ENCODE measurements around the gene GTF2F1. TPM values are rescaled to one million over a fixed set of nuclear protein-coding genes. Genes with fewer than 3 reads are reported as not detected.

GTF2F1 gene
- total RNA-seq, 4 donors from 2014 or later = 31.4 to 46.7 (median 39.4) TPM

- Histone ChIP-seq H3K9me3 (no peaks in the 10 kb centered on the region), H3K27me3 (no peaks in the 10 kb centered on the region), H3K4me3 (peak overlapping the region; percentile 30), H3K27ac (peak overlapping the region; percentile 61), H3K4me1 (peaks cover 32% of the 10 kb centered on the region), H3K36me3 (peaks cover 12% of the 10 kb centered on the region)
- DNase-seq (ENCODE audit: low spot score in 2 of 2) = no peak
- 96% methylated on average over 21 of the region's 21 CpGs for WGBS
- TF ChIP-seq CTCF (IDR thresholded peaks at IDR 0.05) (no peak), EP300 (IDR thresholded peaks at IDR 0.05) (no peak), POLR2A (IDR thresholded peaks at IDR 0.05) (no peak), POLR2AphosphoS5 (IDR thresholded peaks at IDR 0.05) (no peak)
Observed at GRCh38 chr19:6425732-6426620, 33.0 kb upstream of the GTF2F1 start.

GRCh38 chr19:6424939-6425731, 32.2 kb upstream of the GTF2F1 start:
- TF ChIP-seq POLR2AphosphoS5 (IDR thresholded peaks at IDR 0.05) (peak in 2 of 3 donors; percentile 78 to 84), CTCF (IDR thresholded peaks at IDR 0.05) (no peak)
- peak overlapping the region; percentile 81 for H3K27ac ChIP-seq
- H3K27me3 ChIP-seq = no peaks in the 10 kb centered on the region

GRCh38 chr19:6424195-6424938, 31.4 kb upstream of the GTF2F1 start, which contains the start of gene KHSRP:
Gene KHSRP, minus strand, starts transcription at chr19:6424811. Its CDS starts 110 bp downstream, at chr19:6424701.
- H3K27ac ChIP-seq = peak within 1 kb of the TSS; percentile 81
- H3K9me3 ChIP-seq = no peaks in the 10 kb centered on the region
- peaks cover 28% of the 10 kb centered on the region for H3K36me3 ChIP-seq
- WGBS = 0% methylated on average over 21 of the region's 114 CpGs
- H3K4me3 ChIP-seq = peak within 1 kb of the TSS; percentile 91
- DNase-seq (ENCODE audit: low spot score in 2 of 2) = no peak
- H3K27me3 ChIP-seq = no peaks in the 10 kb centered on the region
- peaks cover 35% of the 10 kb centered on the region for H3K4me1 ChIP-seq
- TF ChIP-seq POLR2AphosphoS5 (IDR thresholded peaks at IDR 0.05) (peak in 1 of 3 donors; percentile 75), CTCF (IDR thresholded peaks at IDR 0.05) (no peak), EP300 (IDR thresholded peaks at IDR 0.05) (no peak), POLR2A (IDR thresholded peaks at IDR 0.05) (peak in 1 of 2 donors; percentile 86)

More at GRCh38 chr19:6424939-6425731, 32.2 kb upstream of the GTF2F1 start:
- Histone ChIP-seq H3K4me1 (peaks cover 32% of the 10 kb centered on the region), H3K36me3 (peaks cover 20% of the 10 kb centered on the region), H3K9me3 (no peaks in the 10 kb centered on the region), H3K4me3 (peak overlapping the region; percentile 91)
- peak; percentile 100 for DNase-seq (ENCODE audit: low spot score in 2 of 2)
- 1% methylated on average over 31 of the region's 43 CpGs for WGBS

GRCh38 chr19:6423499-6424194, 30.7 kb upstream of the GTF2F1 start:
- no peak for DNase-seq (ENCODE audit: low spot score in 2 of 2)

More at GRCh38 chr19:6423499-6424194, 30.7 kb upstream of the GTF2F1 start:
- H3K27me3 ChIP-seq = no peaks in the 10 kb centered on the region
- H3K4me1 ChIP-seq = peaks cover 35% of the 10 kb centered on the region
- H3K9me3 ChIP-seq = no peaks in the 10 kb centered on the region
- peak overlapping the region; percentile 81 for H3K27ac ChIP-seq
- H3K4me3 ChIP-seq = peak overlapping the region; percentile 91
- 0% methylated on average over 11 of the region's 20 CpGs for WGBS
- peaks cover 35% of the 10 kb centered on the region for H3K36me3 ChIP-seq
- TF ChIP-seq POLR2A (IDR thresholded peaks at IDR 0.05) (no peak), CTCF (IDR thresholded peaks at IDR 0.05) (no peak)

All from suprapubic skin (tissue), 4 donors.